ENCODE measurements around the gene SMIM20.
"Not testable (repeated sequence)": the region's sequence is repeated elsewhere in the genome, so short reads cannot be mapped to it uniquely, and the experiment has no call there.

The SMIM20 gene

GRCh38 chr4:25913851-25914669 lies at the start of gene SMIM20:
TSS of gene SMIM20 (plus strand) at chr4:25914220. CDS start at chr4:25914314, 94 bp downstream.
- peak; percentile 93 to 94 for DNase-seq

- no peak for DNase-seq
Observed at GRCh38 chr4:25865586-25865985, 48.4 kb upstream of the SMIM20 start.

- DNase-seq, result not testable (repeated sequence)
Observed at GRCh38 chr4:25866401-25866800, 47.6 kb upstream of the SMIM20 start.

GRCh38 chr4:25867781-25868294 lies 46.2 kb upstream of the SMIM20 start:
- DNase-seq, result no peak

- DNase-seq, result no peak
Observed at GRCh38 chr4:25870081-25870480, 43.9 kb upstream of the SMIM20 start.

GRCh38 chr4:25872851-25873631 lies 41.0 kb upstream of the SMIM20 start:
- no peak for DNase-seq

- DNase-seq, result no peak
Observed at GRCh38 chr4:25873632-25874129, 40.3 kb upstream of the SMIM20 start.

- no peak for DNase-seq
Observed at GRCh38 chr4:25874655-25875054, 39.4 kb upstream of the SMIM20 start.

- peak in 1 of 2 donors; percentile 68 for DNase-seq
Observed at GRCh38 chr4:25875281-25875745, 38.7 kb upstream of the SMIM20 start.

- DNase-seq, result peak in 1 of 2 donors; percentile 73
Observed at GRCh38 chr4:25878676-25879075, 35.3 kb upstream of the SMIM20 start.

- DNase-seq, result no peak
Observed at GRCh38 chr4:25879091-25879584, 34.9 kb upstream of the SMIM20 start.

- DNase-seq, result no peak
Observed at GRCh38 chr4:25879587-25879986, 34.4 kb upstream of the SMIM20 start.

- no peak for DNase-seq
Observed at GRCh38 chr4:25879991-25880651, 33.9 kb upstream of the SMIM20 start.

GRCh38 chr4:25881193-25881592 lies 32.8 kb upstream of the SMIM20 start:
- no peak for DNase-seq

- no peak for DNase-seq
Observed at GRCh38 chr4:25882226-25882625, 31.8 kb upstream of the SMIM20 start.

GRCh38 chr4:25883565-25883964 lies 30.5 kb upstream of the SMIM20 start:
- DNase-seq, result no peak

- no peak for DNase-seq
Observed at GRCh38 chr4:25884031-25884782, 29.8 kb upstream of the SMIM20 start.

GRCh38 chr4:25888781-25889180 lies 25.2 kb upstream of the SMIM20 start:
- no peak for DNase-seq

GRCh38 chr4:25889589-25890503 lies 24.2 kb upstream of the SMIM20 start:
- DNase-seq, result no peak

- DNase-seq, result no peak
Observed at GRCh38 chr4:25890571-25891485, 23.2 kb upstream of the SMIM20 start.

All from CD4-positive, alpha-beta T cell treated with Interleukin-4 for 1 hour (primary cell).